ENCODE results near the gene DPYSL5. TPM values are rescaled to one million over a fixed set of nuclear protein-coding genes. Genes with fewer than 3 reads are reported as not detected.

The DPYSL5 gene
- polyA plus RNA-seq, 1 donor from 2014 or later = 111 TPM

DNA sequence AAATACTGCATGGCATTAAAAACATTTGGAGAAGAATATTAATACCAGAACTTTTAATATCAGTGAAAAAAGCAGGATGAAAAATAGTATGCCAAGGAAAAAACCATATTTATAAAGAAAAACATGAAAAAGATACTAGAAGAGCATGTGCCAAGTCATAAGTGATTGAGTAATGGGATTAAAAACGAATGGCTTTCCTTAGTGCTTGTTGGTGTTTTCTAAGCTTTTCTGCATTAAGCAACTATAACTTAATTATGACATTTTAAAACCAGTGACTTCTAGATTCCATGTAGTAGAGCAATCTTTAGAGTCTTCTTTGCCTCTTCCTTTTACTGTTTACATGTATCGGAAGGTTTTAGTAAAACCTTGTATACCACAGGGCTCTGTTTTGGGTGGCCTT is 129.1 kb downstream of the DPYSL5 start:
- Histone ChIP-seq H3K36me3 (ENCODE audit: insufficient read depth, low read length) (no peaks in the 10 kb centered on the region), H3K4me2 (ENCODE audit: low read length) (no peak overlapping the region), H3K27me3 (ENCODE audit: insufficient read depth, low read depth, low read length) (no peaks in the 10 kb centered on the region), H3K9ac (ENCODE audit: low read length) (no peak overlapping the region), H3K4me3 (ENCODE audit: low read length) (no peak overlapping the region), H3K27ac (ENCODE audit: low read length) (no peak overlapping the region), H3K9me3 (ENCODE audit: low read length) (no peaks in the 10 kb centered on the region), H2AFZ (ENCODE audit: low read depth, low read length) (no peak overlapping the region), H3K79me2 (replicated peaks; ENCODE audit: insufficient read depth, low read length) (peaks cover 72% of the 10 kb centered on the region), H3F3A (ENCODE audit: insufficient read depth, low read length, poor library complexity, severe bottlenecking) (no peaks in the 10 kb centered on the region), H4K20me1 (ENCODE audit: insufficient read depth) (peaks cover 9% of the 10 kb centered on the region), H3K9me2 (ENCODE audit: insufficient read depth, low read length) (no peaks in the 10 kb centered on the region)
- no peak for TF ChIP-seq RAD21 (conservative IDR thresholded peaks at IDR 0.05)
- TF ChIP-seq EP300 (conservative IDR thresholded peaks at IDR 0.05; ENCODE audit: poor library complexity, severe bottlenecking) = no peak
- TF ChIP-seq, protein P1, sequence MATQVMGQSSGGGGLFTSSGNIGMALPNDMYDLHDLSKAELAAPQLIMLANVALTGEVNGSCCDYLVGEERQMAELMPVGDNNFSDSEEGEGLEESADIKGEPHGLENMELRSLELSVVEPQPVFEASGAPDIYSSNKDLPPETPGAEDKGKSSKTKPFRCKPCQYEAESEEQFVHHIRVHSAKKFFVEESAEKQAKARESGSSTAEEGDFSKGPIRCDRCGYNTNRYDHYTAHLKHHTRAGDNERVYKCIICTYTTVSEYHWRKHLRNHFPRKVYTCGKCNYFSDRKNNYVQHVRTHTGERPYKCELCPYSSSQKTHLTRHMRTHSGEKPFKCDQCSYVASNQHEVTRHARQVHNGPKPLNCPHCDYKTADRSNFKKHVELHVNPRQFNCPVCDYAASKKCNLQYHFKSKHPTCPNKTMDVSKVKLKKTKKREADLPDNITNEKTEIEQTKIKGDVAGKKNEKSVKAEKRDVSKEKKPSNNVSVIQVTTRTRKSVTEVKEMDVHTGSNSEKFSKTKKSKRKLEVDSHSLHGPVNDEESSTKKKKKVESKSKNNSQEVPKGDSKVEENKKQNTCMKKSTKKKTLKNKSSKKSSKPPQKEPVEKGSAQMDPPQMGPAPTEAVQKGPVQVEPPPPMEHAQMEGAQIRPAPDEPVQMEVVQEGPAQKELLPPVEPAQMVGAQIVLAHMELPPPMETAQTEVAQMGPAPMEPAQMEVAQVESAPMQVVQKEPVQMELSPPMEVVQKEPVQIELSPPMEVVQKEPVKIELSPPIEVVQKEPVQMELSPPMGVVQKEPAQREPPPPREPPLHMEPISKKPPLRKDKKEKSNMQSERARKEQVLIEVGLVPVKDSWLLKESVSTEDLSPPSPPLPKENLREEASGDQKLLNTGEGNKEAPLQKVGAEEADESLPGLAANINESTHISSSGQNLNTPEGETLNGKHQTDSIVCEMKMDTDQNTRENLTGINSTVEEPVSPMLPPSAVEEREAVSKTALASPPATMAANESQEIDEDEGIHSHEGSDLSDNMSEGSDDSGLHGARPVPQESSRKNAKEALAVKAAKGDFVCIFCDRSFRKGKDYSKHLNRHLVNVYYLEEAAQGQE (IDR thresholded peaks at IDR 0.05; ENCODE audit: borderline replicate concordance) = no peak
- TF ChIP-seq POLR2AphosphoS5 (IDR thresholded peaks at IDR 0.05) = no peak
- TF ChIP-seq EZH2 (IDR thresholded peaks at IDR 0.05; ENCODE audit: borderline replicate concordance, insufficient read depth, low read length, poor library complexity, severe bottlenecking) = no peak
- no peak for TF ChIP-seq MXI1 (conservative IDR thresholded peaks at IDR 0.05; ENCODE audit: poor library complexity, severe bottlenecking)
- TF ChIP-seq, protein P2, sequence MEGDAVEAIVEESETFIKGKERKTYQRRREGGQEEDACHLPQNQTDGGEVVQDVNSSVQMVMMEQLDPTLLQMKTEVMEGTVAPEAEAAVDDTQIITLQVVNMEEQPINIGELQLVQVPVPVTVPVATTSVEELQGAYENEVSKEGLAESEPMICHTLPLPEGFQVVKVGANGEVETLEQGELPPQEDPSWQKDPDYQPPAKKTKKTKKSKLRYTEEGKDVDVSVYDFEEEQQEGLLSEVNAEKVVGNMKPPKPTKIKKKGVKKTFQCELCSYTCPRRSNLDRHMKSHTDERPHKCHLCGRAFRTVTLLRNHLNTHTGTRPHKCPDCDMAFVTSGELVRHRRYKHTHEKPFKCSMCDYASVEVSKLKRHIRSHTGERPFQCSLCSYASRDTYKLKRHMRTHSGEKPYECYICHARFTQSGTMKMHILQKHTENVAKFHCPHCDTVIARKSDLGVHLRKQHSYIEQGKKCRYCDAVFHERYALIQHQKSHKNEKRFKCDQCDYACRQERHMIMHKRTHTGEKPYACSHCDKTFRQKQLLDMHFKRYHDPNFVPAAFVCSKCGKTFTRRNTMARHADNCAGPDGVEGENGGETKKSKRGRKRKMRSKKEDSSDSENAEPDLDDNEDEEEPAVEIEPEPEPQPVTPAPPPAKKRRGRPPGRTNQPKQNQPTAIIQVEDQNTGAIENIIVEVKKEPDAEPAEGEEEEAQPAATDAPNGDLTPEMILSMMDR (IDR thresholded peaks at IDR 0.05; ENCODE audit: poor library complexity, severe bottlenecking) = no peak
- TF ChIP-seq TAF1 (IDR thresholded peaks at IDR 0.05; ENCODE audit: low read depth) = no peak
- no peak for TF ChIP-seq SMC3 (conservative IDR thresholded peaks at IDR 0.05; ENCODE audit: poor library complexity)

DNA sequence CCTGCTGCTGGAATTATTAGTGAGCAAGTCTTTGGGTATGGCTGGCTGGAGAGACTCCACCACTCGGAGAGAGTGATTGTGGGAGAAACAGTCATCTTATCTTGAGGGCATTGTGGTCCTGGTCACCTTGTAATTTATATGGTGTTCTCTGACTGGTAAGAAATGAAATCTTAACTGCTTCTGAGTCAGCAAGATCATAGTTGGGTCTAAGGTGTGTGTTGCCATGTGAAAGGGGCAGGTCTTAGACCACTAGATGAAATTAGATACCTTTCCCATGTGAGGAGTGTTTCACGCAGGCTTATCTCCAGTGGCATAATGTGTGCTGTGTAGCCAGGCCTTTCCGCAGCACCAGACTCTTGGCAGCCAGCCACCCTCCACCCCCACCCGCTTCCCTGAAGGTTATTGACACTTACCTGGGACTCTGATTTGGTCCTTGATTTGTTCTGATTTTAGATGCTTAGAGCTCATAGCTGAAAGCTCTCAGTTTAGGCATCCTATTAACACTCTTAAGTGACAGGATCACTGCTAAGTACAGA is 130.2 kb downstream of the DPYSL5 start:
- Histone ChIP-seq H3F3A (ENCODE audit: insufficient read depth, low read length, poor library complexity, severe bottlenecking) (no peaks in the 10 kb centered on the region), H3K27me3 (ENCODE audit: insufficient read depth, low read depth, low read length) (no peaks in the 10 kb centered on the region), H3K4me3 (ENCODE audit: low read length) (no peak overlapping the region), H3K27ac (ENCODE audit: low read length) (no peak overlapping the region), H3K9me2 (ENCODE audit: insufficient read depth, low read length) (no peaks in the 10 kb centered on the region), H3K36me3 (ENCODE audit: insufficient read depth, low read length) (no peaks in the 10 kb centered on the region), H3K9ac (ENCODE audit: low read length) (no peak overlapping the region), H4K20me1 (ENCODE audit: insufficient read depth) (peaks cover 4% of the 10 kb centered on the region), H2AFZ (ENCODE audit: low read depth, low read length) (no peak overlapping the region), H3K4me2 (ENCODE audit: low read length) (no peak overlapping the region), H3K9me3 (ENCODE audit: low read length) (no peaks in the 10 kb centered on the region), H3K79me2 (replicated peaks; ENCODE audit: insufficient read depth, low read length) (peaks cover 64% of the 10 kb centered on the region)
- no peak for TF ChIP-seq RAD21 (conservative IDR thresholded peaks at IDR 0.05)
- no peak for TF ChIP-seq MXI1 (conservative IDR thresholded peaks at IDR 0.05; ENCODE audit: poor library complexity, severe bottlenecking)
- no peak for TF ChIP-seq SMC3 (conservative IDR thresholded peaks at IDR 0.05; ENCODE audit: poor library complexity)
- TF ChIP-seq, protein P2 (IDR thresholded peaks at IDR 0.05; ENCODE audit: poor library complexity, severe bottlenecking) = no peak
- TF ChIP-seq POLR2AphosphoS5 (IDR thresholded peaks at IDR 0.05) = no peak
- TF ChIP-seq EZH2 (IDR thresholded peaks at IDR 0.05; ENCODE audit: borderline replicate concordance, insufficient read depth, low read length, poor library complexity, severe bottlenecking) = no peak

Measured in neural cell (in vitro differentiated cells).